ENCODE measurements around the gene SNAPC2.

The SNAPC2 gene

GRCh38 chr19:7887408-7888144, 32.6 kb upstream of the SNAPC2 start:
- Histone ChIP-seq H3K4ac (ENCODE audit: low read depth in 1 of 2, low read length in 2 of 2) (peak overlapping the region in 1 of 2 experiments; percentile 71), H3K9ac (ENCODE audit: low read length) (no peak overlapping the region), H2AK5ac (ENCODE audit: low read length, severe bottlenecking) (no peak overlapping the region), H3K27ac (ENCODE audit: low read length, poor library complexity, severe bottlenecking) (no peak overlapping the region), H2AFZ (ENCODE audit: low read depth, low read length) (no peak overlapping the region), H3K18ac (ENCODE audit: low read depth in 1 of 2, low read length in 2 of 2) (no peak overlapping the region), H3K14ac (ENCODE audit: low read length in 2 of 2) (no peak overlapping the region), H4K91ac (ENCODE audit: low read length) (peak overlapping the region; percentile 9), H3K4me3 (ENCODE audit: insufficient read depth in 1 of 2, low read depth in 1 of 2, low read length in 2 of 2) (peak overlapping the region in 1 of 2 experiments; percentile 89), H3K79me1 (replicated peaks; ENCODE audit: low read length, poor library complexity, severe bottlenecking) (peaks cover 18% of the 10 kb centered on the region), H2BK12ac (ENCODE audit: low read length in 2 of 2) (peak overlapping the region in 1 of 2 experiments; percentile 35), H3K4me1 (ENCODE audit: control insufficient read depth, insufficient read depth, low read depth, low read length) (peaks cover 23% of the 10 kb centered on the region), H2BK120ac (ENCODE audit: low read depth, low read length) (peak overlapping the region; percentile 82), H3K36me3 (ENCODE audit: control insufficient read depth in 1 of 2, insufficient read depth in 2 of 2, low read depth in 1 of 2, low read length in 2 of 2) (no peaks in the 10 kb centered on the region), H3K9me3 (ENCODE audit: control insufficient read depth, low read length) (no peaks in the 10 kb centered on the region), H3K23ac (ENCODE audit: low read length in 2 of 2) (no peak overlapping the region), H4K8ac (ENCODE audit: low read length) (peak overlapping the region; percentile 38), H2BK5ac (ENCODE audit: low read depth, low read length, poor library complexity, severe bottlenecking) (no peak overlapping the region), H3K4me2 (ENCODE audit: low read length, poor library complexity, severe bottlenecking) (peak overlapping the region; percentile 76), H3K27me3 (ENCODE audit: control insufficient read depth in 1 of 2, insufficient read depth in 1 of 2, low read length in 2 of 2) (peaks cover 0 to 5% of the 10 kb centered on the region in 2 experiments), H2BK15ac (ENCODE audit: low read depth, poor library complexity, severe bottlenecking) (no peak overlapping the region)
- 87% methylated on average over 14 of the region's 16 CpGs for WGBS
- DNase-seq = no peak

- Histone ChIP-seq H2AFZ (ENCODE audit: low read depth, low read length) (peak within 1 kb of the TSS; percentile 81), H3K36me3 (ENCODE audit: control insufficient read depth in 1 of 2, insufficient read depth in 2 of 2, low read depth in 1 of 2, low read length in 2 of 2) (no peaks in the 10 kb centered on the region), H3K79me1 (replicated peaks; ENCODE audit: low read length, poor library complexity, severe bottlenecking) (peaks cover 21% of the 10 kb centered on the region), H3K4me3 (ENCODE audit: insufficient read depth in 1 of 2, low read depth in 1 of 2, low read length in 2 of 2) (peak within 1 kb of the TSS; percentile 79 to 89), H3K4me1 (ENCODE audit: control insufficient read depth, insufficient read depth, low read depth, low read length) (peaks cover 22% of the 10 kb centered on the region), H3K27me3 (ENCODE audit: control insufficient read depth in 1 of 2, insufficient read depth in 1 of 2, low read length in 2 of 2) (peaks cover 0 to 5% of the 10 kb centered on the region in 2 experiments), H3K27ac (ENCODE audit: low read length, poor library complexity, severe bottlenecking) (no peak within 1 kb of the TSS), H2AK5ac (ENCODE audit: low read length, severe bottlenecking) (peak within 1 kb of the TSS; percentile 53), H4K8ac (ENCODE audit: low read length) (peak within 1 kb of the TSS; percentile 75), H2BK5ac (ENCODE audit: low read depth, low read length, poor library complexity, severe bottlenecking) (peak within 1 kb of the TSS; percentile 61), H2BK12ac (ENCODE audit: low read length in 2 of 2) (peak within 1 kb of the TSS; percentile 35 to 72), H4K91ac (ENCODE audit: low read length) (peak within 1 kb of the TSS; percentile 9), H3K4ac (ENCODE audit: low read depth in 1 of 2, low read length in 2 of 2) (peak within 1 kb of the TSS; percentile 71 to 87), H2BK120ac (ENCODE audit: low read depth, low read length) (peak within 1 kb of the TSS; percentile 82), H3K23ac (ENCODE audit: low read length in 2 of 2) (peak within 1 kb of the TSS in 1 of 2 experiments; percentile 35), H3K14ac (ENCODE audit: low read length in 2 of 2) (peak within 1 kb of the TSS in 1 of 2 experiments; percentile 71), H3K9me3 (ENCODE audit: control insufficient read depth, low read length) (no peaks in the 10 kb centered on the region), H3K4me2 (ENCODE audit: low read length, poor library complexity, severe bottlenecking) (peak within 1 kb of the TSS; percentile 76), H3K9ac (ENCODE audit: low read length) (peak within 1 kb of the TSS; percentile 90), H3K18ac (ENCODE audit: low read depth in 1 of 2, low read length in 2 of 2) (peak within 1 kb of the TSS; percentile 80 to 91), H2BK15ac (ENCODE audit: low read depth, poor library complexity, severe bottlenecking) (peak within 1 kb of the TSS; percentile 26)
- peak; percentile 77 for DNase-seq
- WGBS = 9% methylated on average over 49 of the region's 53 CpGs
These were observed 31.9 kb upstream of the SNAPC2 start, which contains the start of gene LRRC8E for GRCh38 chr19:7888145-7888825. TSS of gene LRRC8E (plus strand) at chr19:7888510. CDS start at chr19:7895604, 7,094 bp downstream.

- Histone ChIP-seq H3K18ac (ENCODE audit: low read depth in 1 of 2, low read length in 2 of 2) (peak overlapping the region; percentile 80 to 91), H2BK120ac (ENCODE audit: low read depth, low read length) (peak overlapping the region; percentile 82), H3K9ac (ENCODE audit: low read length) (peak overlapping the region; percentile 90), H2BK15ac (ENCODE audit: low read depth, poor library complexity, severe bottlenecking) (no peak overlapping the region), H3K9me3 (ENCODE audit: control insufficient read depth, low read length) (no peaks in the 10 kb centered on the region), H3K23ac (ENCODE audit: low read length in 2 of 2) (no peak overlapping the region), H3K4ac (ENCODE audit: low read depth in 1 of 2, low read length in 2 of 2) (peak overlapping the region in 1 of 2 experiments; percentile 87), H3K4me1 (ENCODE audit: control insufficient read depth, insufficient read depth, low read depth, low read length) (peaks cover 28% of the 10 kb centered on the region), H2BK12ac (ENCODE audit: low read length in 2 of 2) (peak overlapping the region in 1 of 2 experiments; percentile 31), H4K91ac (ENCODE audit: low read length) (no peak overlapping the region), H3K79me1 (replicated peaks; ENCODE audit: low read length, poor library complexity, severe bottlenecking) (peaks cover 23% of the 10 kb centered on the region), H3K4me2 (ENCODE audit: low read length, poor library complexity, severe bottlenecking) (peak overlapping the region; percentile 76), H2BK5ac (ENCODE audit: low read depth, low read length, poor library complexity, severe bottlenecking) (peak overlapping the region; percentile 61), H3K36me3 (ENCODE audit: control insufficient read depth in 1 of 2, insufficient read depth in 2 of 2, low read depth in 1 of 2, low read length in 2 of 2) (no peaks in the 10 kb centered on the region), H3K27ac (ENCODE audit: low read length, poor library complexity, severe bottlenecking) (no peak overlapping the region), H4K8ac (ENCODE audit: low read length) (no peak overlapping the region), H3K4me3 (ENCODE audit: insufficient read depth in 1 of 2, low read depth in 1 of 2, low read length in 2 of 2) (peak overlapping the region; percentile 79 to 89), H3K14ac (ENCODE audit: low read length in 2 of 2) (peak overlapping the region in 1 of 2 experiments; percentile 71), H2AFZ (ENCODE audit: low read depth, low read length) (peak overlapping the region; percentile 81), H3K27me3 (ENCODE audit: control insufficient read depth in 1 of 2, insufficient read depth in 1 of 2, low read length in 2 of 2) (peaks cover 0 to 5% of the 10 kb centered on the region in 2 experiments), H2AK5ac (ENCODE audit: low read length, severe bottlenecking) (no peak overlapping the region)
- 90% methylated on average over 8 of the region's 8 CpGs for WGBS
- DNase-seq = no peak
These were observed 31.3 kb upstream of the SNAPC2 start for GRCh38 chr19:7888826-7889217.
